Amygdala (tissue), 56 donors: ENCODE measurements around the gene PLEKHG2.

Experiments
- DNase-seq, 56 donors: peaks; one replicate each; lab custom pipeline; 2025; lab: John Stamatoyannopoulos, UW

PLEKHG2 gene

DNA sequence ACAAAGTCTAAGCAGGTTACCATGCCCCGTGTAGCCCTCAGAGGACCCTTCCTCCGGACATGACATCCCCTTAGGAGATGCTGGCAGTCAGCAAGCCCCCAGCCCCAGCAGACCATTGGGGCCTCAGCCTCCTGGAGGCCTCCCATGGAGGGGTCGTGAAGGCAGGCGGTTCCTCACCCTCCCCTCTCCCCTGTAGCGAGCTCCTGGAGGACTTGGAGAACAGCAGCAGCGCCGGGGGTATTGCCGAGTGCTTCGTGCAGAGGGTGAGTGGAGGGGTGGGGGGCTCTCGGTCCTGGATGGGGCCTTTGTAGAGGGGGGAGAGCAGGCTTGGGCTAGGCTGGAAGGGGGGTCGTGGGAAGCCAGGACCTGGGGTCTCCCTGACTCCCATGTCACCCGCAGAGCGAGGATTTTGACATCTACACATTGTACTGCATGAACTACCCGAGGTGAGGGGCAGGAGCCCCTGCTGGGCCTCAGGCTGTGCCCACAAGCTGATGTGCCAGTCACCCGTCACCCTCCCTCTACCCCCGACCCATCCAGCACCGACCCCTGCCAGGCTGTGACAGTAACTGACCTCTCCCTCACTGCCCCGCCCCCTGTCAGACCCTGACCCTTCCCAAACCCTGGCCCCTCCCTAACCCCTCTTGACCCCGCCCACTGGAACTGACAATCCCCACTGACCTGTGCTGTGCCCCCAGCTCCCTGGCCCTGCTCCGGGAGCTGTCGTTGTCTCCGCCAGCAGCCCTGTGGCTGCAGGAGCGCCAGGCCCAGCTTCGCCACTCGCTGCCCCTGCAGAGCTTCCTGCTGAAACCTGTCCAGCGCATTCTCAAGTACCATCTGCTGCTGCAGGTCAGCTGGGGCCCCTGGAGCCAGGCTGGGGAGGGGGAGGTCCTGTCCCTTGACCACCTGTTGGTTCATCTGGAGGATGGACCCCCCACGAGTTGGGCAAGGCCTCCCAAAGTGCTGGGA, 4.0 kb downstream of the PLEKHG2 start:
- no peak for DNase-seq

DNA sequence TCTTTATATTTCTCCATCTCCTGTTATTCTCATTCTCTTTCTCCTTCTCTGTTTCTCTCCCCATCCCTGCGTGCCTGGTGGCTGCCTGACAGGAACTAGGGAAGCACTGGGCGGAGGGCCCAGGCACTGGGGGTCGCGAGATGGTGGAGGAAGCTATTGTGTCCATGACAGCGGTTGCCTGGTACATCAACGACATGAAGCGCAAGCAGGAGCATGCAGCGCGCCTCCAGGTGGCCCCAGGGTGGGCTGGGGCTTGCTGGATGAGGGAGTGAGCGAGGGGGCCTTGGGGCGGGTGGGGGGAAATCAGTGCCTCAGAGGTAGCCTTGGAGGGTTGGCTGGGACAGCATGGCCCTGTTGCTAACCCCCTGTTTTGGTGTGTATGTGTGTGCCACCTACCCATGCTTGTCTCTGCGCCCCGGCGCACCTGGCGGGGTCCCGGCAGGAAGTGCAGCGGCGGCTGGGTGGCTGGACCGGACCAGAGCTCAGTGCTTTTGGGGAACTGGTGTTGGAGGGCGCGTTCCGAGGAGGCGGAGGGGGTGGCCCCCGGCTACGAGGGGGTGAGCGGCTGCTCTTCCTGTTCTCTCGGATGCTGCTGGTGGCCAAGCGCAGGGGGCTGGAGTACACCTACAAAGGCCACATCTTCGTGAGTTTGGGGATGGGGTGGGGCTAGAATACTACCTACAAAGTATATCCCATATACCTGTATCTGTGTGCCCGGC, 5.2 kb downstream of the PLEKHG2 start:
- DNase-seq = no peak

DNA sequence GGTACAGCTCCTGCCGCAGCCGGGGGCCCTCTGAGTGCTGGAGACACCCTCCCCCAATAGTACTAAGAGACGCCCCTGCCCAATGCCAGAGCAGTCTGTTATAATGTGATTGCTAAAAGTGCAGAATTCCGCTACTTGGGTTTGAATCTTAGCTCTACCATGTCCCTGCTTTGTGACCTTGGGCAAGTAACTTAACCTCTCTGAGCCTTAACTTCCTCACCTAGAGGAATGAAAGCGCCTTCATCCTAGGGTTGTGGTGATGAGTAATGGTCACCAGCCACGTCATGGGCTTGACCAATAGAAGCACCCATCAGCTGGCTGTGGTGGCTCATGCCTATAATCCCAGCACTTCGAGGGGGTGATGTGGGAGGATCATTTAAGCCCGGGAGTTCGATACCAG, 6.5 kb downstream of the PLEKHG2 start:
- no peak for DNase-seq

DNA sequence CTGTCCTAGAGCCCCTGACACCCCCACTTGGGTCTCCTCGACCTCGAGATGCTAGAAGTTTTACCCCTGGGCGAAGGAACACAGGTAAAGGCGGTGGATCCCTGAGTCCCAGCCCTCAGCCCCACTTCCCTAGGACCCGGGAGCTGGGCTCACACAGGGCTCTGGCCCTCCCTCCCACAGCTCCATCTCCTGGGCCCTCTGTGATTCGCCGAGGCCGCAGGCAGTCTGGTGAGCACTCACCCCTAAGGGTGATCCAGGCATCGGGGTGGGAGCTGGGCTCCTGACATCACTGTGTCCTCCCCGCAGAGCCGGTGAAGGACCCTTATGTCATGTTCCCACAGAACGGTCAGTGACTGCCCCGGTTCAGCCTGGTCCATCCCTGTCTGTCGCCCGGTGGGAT, 8.3 kb downstream of the PLEKHG2 start:
- DNase-seq = no peak

DNA sequence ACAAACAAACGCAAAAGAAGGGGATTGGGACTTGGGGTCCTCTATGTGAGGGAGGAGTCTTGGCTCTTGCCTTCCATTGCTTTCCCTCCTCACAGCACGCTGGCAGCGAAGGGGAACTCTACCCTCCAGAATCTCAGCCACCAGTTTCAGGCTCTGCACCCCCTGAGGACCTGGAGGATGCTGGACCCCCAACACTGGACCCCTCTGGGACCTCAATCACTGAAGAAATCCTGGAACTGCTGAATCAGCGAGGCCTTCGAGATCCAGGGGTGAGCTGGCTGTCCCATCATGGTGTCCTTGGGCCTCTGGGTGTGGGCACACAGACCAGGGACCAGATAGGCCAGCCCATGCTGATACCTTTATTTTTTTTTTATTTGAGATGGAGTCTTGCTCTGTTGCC, 9.6 kb downstream of the PLEKHG2 start:
- DNase-seq = no peak

DNA sequence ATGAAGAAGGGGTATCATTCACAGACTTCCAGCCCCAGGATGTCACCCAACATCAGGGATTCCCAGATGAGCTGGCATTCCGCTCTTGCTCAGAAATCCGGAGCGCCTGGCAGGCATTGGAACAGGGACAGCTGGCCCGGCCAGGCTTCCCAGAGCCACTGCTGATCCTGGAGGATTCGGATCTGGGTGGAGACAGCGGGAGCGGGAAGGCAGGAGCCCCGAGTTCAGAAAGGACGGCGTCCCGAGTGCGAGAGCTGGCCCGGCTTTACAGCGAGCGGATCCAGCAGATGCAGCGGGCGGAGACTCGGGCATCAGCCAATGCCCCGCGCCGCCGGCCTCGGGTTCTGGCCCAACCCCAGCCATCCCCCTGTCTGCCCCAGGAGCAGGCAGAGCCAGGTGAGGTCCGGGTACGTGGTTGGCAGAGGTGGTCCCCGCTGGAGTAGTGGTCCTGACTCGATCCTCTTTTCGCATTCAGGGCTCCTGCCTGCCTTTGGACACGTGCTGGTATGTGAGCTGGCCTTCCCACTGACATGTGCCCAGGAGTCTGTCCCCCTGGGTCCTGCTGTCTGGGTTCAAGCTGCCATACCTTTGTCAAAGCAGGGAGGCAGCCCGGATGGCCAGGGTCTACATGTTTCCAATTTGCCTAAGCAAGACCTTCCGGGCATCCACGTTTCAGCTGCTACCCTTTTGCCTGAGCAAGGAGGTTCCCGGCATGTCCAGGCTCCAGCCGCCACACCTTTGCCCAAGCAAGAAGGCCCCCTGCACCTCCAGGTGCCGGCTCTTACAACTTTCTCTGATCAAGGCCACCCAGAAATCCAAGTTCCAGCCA, 11.0 kb downstream of the PLEKHG2 start:
- DNase-seq = no peak

DNA sequence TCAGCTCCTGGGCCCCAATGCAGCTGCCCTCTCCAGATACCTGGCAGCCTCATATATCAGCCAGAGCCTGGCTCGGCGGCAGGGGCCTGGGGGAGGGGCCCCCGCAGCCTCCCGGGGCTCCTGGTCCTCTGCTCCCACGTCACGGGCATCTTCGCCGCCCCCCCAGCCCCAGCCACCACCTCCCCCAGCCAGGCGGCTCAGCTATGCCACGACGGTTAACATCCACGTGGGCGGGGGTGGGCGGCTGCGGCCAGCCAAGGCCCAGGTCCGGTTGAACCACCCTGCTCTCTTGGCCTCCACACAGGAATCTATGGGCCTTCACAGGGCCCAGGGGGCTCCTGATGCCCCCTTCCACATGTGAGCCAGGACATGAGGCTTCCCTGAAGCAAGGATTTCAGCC, 12.5 kb downstream of the PLEKHG2 start:
- no peak for DNase-seq

DNA sequence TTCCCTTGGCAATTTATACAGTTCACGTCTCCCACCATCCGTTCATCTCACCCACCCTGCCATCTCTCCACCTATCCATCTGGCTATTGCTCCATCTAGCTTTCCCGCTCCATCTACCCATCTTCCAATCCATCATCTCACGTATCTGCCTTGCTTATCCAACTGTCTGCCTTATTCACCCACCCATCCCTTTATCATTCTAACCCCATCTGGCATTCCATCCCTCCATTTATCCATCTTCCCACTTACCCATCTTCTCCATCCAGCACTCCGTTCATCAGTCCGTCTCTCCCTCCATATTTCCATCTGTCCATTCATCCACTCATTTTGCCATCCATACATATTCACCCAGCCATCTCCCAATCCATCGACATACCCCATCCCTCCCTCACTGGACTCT, 13.3 kb downstream of the PLEKHG2 start:
- no peak for DNase-seq

DNA sequence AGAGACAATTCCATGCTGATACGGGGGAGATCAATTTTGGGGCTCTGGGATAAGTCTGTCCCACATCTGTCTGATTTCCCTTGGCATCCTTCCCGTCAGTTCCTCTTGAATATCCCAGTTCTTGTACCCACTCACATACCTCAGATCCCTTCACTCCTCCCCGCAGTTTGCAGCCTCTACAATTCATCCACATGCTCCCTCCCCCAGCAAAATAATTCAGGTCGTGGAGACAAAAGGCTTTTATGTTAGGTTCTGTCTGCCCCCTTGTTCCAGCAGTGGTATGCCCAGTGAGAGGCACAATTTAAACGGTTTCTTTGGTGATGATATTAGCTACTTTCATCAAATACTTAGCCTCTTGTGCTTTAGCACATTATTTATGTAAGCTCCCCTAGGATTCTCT, 13.7 kb downstream of the PLEKHG2 start:
- no peak for DNase-seq

DNA sequence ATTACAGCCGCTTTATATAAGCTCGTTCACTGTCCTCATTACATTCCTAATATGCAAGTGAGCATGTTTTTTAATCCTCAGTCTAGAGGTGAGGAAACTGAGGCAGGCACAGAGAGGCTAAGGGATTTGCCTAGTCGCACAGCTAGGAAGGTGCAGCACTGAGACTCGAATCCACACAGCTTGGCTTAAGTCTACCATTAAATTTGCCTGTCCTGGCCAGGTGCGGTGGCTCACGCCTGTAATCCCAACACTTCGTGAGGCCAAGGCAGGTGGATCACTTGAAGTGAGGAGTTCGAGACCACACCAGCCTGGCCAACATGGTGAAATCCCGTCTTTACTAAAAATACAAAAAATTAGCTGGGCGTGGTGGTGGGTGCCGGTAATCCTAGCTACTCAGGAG, 15.2 kb downstream of the PLEKHG2 start:
- DNase-seq = no peak

DNA sequence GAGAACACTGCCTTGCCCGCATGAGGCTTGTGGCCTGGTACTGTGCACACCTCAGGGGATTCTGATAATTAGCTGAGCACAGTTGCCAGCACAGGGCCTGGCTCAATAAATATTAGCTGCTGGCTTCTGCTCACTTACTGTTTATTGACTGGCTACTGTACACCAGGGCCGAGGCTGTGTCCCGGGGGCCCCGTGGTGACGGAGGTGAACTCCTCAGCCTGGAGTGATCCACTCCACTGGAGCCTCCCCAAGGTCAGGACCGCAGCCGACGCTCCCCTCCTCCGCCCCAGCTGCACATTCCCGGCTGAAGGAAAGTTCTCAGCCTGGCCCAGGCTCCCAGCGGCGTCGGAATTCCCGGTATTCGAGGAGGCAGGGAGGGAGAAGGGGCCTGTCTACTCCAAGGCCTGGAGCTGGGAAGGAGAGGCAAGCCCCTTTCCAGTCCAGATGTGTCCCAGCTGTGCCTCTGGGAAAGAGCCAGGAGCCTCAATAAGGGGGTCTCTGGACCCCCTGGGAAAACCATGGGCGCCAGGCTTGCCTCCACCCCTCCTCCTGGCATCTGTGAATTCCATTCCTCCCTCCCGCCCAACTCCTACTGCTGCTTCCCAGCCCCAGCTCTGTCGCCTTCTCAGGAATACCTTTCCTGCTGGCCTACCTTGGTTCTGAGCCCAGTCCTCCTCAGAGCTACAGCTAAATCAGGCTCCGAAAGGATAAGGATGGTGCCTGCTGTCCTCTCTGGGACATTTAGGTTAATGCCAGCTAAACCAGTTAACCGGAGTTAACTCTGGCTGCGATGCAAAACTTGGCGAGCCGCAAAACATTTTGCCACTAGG, 16.0 kb downstream of the PLEKHG2 start:
- DNase-seq = no peak

DNA sequence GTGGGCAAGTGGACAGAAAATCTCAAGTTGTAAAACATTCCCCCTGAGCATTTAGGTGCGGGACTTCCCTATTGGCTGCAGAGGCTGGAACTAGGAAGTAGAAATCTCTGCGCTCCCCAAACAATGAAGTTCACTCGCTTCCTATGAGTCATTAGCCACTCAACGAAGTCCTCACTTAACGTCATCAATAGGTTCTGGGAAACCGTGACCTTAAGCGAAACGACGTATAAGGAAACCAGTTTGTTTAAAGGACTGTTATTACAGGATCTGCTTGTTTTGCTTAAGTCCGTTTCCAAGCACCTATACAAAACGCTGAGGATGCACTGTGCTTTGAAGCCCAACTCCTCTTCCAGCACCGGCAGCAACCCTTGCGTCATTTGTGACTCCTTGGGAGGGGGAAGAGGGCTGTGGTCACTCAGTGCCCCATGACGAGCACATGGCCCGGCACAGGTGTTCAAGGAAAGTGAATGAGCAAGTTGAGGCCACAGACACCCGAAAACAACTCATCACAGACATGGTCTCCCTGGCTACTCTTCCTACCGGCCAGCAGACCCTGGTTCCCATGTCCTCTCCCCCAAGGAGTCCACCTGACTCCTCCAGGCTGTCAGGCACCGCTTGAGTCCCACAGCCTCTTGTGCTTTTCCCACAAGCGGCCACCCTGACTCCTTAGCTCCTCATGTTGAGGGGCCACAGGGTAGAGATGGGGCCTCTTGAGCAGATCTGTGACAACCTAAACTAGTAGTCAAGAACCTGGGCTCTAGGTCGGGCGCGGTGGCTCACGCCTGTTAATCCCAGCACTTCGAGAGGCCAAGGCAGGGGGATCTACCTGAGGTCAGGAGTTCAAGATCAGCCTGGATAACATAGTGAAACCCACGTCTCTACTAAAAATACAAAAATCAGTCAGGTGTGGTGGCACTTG, 18.5 kb downstream of the PLEKHG2 start:
- DNase-seq = no peak

DNA sequence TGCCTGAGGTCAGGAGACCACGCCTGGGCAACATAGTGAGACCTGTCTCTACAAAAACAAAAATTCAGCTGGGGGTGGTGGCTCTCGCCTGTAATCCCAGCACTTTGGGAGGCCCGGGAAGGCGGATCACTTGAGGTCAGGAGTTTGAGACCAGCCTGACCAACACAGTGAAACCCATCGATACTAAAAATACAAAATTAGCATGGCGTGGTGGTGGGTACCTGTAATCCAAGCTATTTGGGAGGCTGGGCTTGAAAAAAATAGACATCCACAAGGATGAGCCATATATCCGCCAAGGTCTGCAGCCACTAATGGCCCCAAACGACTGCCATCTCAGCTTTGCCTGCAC, 20.2 kb downstream of the PLEKHG2 start:
- DNase-seq = no peak

DNA sequence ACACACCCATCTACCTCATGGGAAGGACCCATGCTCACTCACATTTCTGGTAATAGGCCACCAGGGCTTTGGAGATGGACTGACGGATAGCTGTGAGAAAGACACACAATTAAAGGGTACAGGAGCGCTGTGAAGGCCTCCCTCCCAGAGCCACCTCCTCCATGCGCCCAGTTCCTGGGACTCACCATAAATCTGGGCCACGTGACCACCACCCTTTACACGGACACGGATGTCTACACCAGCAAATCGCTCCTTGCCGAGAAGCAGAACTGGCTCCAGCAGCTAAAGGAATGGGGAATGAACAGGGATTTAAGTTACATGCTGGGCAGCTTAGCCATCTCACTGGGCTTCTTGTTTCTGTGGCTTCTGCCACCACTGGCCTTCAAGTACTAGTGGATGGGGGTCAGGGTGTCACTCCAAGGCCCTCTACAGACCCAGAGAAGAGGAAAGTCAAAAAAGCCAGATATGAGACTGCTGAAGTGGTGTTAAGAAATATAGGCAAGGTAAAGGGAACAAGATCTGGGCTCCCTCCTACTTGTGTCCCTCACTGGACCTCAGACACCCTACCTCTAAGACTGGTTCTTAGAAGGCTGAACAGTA, 21.1 kb downstream of the PLEKHG2 start:
- DNase-seq = no peak

DNA sequence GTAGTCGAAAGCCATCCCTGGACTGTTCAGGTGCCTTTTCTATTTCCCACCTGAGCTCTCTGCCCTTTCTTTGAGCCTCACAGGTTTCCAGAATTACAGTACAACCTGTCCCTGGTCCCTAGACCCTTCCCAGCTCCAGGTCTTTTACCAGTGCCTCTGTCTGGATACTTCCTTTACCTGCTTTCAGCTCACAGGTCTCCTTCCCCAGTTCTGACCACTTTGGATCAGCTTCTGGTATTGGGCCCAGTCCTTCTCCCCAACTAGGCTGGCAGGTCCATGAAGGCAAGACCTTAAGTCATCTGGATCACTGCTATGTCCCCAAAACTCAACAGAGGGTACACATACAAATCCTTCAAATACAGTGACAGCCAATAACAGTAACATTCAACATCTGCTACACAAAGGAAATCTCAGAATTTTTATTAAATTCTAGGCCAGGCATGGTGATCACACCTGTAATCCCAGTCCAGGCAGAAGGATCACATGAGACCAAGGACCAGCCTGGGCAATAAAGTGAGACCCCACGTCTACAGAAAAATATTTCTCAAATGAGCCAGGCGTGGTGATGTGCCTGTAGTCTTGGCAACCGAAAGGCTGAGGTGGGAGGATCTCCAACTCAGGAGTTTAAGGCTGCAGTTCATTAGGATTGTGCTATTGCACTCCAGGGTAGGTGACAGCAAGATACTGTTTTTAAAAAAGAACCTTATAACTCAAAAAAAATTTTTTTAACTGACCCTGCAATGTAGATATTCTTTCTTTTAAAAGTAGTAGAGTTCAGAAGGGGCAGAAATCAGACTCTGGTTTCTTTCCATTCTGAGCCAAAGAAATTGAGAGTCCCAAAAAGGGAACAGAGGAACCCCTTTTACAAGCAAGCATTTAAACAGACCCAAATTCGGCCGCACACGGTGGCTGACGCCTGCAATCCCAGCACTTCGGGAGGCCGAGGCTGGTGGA, 21.9 kb downstream of the PLEKHG2 start:
- no peak for DNase-seq

DNA sequence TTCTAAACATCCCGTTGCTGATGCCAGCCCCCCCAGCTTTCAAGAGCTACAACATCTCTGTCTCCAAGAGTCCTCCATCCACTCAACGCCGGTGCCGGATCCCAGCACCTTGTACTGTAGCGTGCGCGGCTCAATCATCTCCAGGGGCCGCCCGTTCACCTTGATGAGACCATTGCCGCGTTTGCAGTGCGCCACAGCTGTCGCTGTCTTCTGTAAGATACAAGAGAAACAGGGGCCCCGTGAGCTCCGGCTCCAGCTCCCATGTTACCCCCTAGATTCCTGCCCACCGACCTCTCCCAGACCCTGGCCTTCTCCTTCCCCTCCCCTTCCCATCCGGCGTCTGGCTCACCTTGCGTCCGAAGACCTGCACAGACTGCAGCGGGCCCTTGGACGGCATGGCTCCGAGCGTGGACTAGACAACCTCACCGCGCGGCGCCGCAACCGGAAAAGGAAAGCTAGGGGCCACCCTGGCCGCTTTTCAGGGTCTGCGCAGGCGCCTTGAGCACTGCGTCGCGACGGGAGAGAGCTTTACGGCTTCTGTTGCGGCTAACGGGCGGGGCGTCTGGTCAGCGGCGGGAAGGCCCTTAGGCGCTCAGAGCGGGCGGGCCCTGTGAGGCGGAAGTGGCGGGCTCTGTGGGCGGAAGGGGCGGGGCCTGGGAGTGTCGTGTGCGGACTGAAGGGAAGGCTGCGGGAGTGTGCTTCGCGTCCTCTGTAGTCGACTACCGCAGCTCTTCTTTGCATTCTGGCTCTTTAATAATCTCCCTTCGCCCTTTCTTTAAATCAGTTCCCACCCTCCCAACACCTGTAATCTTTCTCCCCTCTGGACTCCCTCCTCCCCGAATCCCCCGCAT, 23.3 kb downstream of the PLEKHG2 start, which contains the start of gene RPS16:
Gene RPS16, minus strand, starts transcription at position 451 of the 851 bp plus-strand sequence. Its CDS starts 54 bp downstream, at position 397.
- peak; percentile 71 to 99 (median 97) for DNase-seq
